Liver (tissue), 9 donors: ENCODE measurements around the gene SASH1. TPM values are rescaled to one million over a fixed set of nuclear protein-coding genes. Genes with fewer than 3 reads are reported as not detected.

ENCODE experiments used
- DNase-seq: peaks from one replicate; pipeline ENCODE4 v3.0.0-alpha.2; 2017; ENCODE audit warnings: low spot score
- H3K27ac ChIP-seq, 2 donors: one replicate each; pipeline ENCODE4 v1.7.0; 2013; ENCODE audit warnings: inconsistent platforms in 2 of 2, low read length in 2 of 2, control low read depth in 1 of 2, low read depth in 1 of 2, mild to moderate bottlenecking in 1 of 2
- H3K27me3 ChIP-seq, 4 donors: one replicate each; pipeline versions ENCODE4 v1.6.1 to v1.7.0; 2013; ENCODE audit warnings: low read length in 3 of 4, inconsistent platforms in 1 of 4, mild to moderate bottlenecking in 1 of 4, moderate library complexity in 1 of 4; ENCODE audit not compliant: control insufficient read depth in 4 of 4, insufficient read depth in 4 of 4
- H3K36me3 ChIP-seq, 4 donors: one replicate each; pipeline versions ENCODE4 v1.6.1 to v1.7.0; 2013; ENCODE audit warnings: low read length in 3 of 4, mild to moderate bottlenecking in 3 of 4, low read depth in 1 of 4, moderate library complexity in 1 of 4; ENCODE audit not compliant: control insufficient read depth in 4 of 4, insufficient read depth in 3 of 4
- H3K4me1 ChIP-seq, 4 donors: one replicate each; pipeline versions ENCODE4 v1.6.1 to v1.7.0; 2013; ENCODE audit warnings: low read length in 3 of 4, mild to moderate bottlenecking in 3 of 4, moderate library complexity in 1 of 4; ENCODE audit not compliant: control insufficient read depth in 4 of 4, insufficient read depth in 4 of 4
- H3K4me3 ChIP-seq, 3 donors: one replicate each; pipeline versions ENCODE4 v1.6.1 to v1.7.0; 2013; ENCODE audit warnings: low read length in 3 of 3, control low read depth in 1 of 3, low read depth in 1 of 3, mild to moderate bottlenecking in 1 of 3
- H3K9ac ChIP-seq, 2 donors: one replicate each; pipeline ENCODE4 v1.7.0; 2013; ENCODE audit warnings: low read length in 2 of 2, mild to moderate bottlenecking in 2 of 2, moderate library complexity in 2 of 2, control low read depth in 1 of 2, low read depth in 1 of 2
- H3K9me3 ChIP-seq, 4 donors: one replicate each; pipeline versions ENCODE4 v1.6.1 to v1.7.0; 2013; ENCODE audit warnings: low read length in 3 of 4; ENCODE audit not compliant: control insufficient read depth in 4 of 4
- EGR1 ChIP-seq, 2 donors: IDR thresholded peaks; 2 replicates each; pipeline ENCODE4 v1.6.1; 2016 to 2018; ENCODE audit warnings: antibody characterized with exemption in 2 of 2, low read depth in 2 of 2
- FOXA2 ChIP-seq: IDR thresholded peaks from 2 replicates; pipeline ENCODE4 v1.6.1; 2016; ENCODE audit warnings: antibody characterized with exemption
- GABPA ChIP-seq, 2 donors: IDR thresholded peaks in 1 of 2; conservative IDR thresholded peaks in 1 of 2; 2 replicates each; pipeline ENCODE4 v1.6.1; 2016; ENCODE audit warnings: antibody characterized with exemption in 2 of 2, mild to moderate bottlenecking in 1 of 2, moderate library complexity in 1 of 2
- HNF4A ChIP-seq, 2 donors: conservative IDR thresholded peaks; 2 replicates each; pipeline ENCODE4 v1.6.1; 2016; ENCODE audit warnings: antibody characterized with exemption in 2 of 2, mild to moderate bottlenecking in 2 of 2
- HNF4G ChIP-seq: IDR thresholded peaks from 2 replicates; pipeline ENCODE4 v1.6.1; 2016; ENCODE audit warnings: antibody characterized with exemption
- JUND ChIP-seq, 2 donors: IDR thresholded peaks; 2 replicates each; pipeline ENCODE4 v1.6.1; 2016; ENCODE audit warnings: antibody characterized with exemption in 2 of 2
- RAD21 ChIP-seq, 2 donors: IDR thresholded peaks; 2 replicates each; pipeline ENCODE4 v1.6.1; 2016; ENCODE audit warnings: antibody characterized with exemption in 2 of 2, mild to moderate bottlenecking in 2 of 2
- RXRA ChIP-seq, 2 donors: IDR thresholded peaks; 2 replicates each; pipeline ENCODE4 v1.6.1; 2017 to 2018; ENCODE audit warnings: antibody characterized with exemption in 2 of 2, mild to moderate bottlenecking in 1 of 2
- SP1 ChIP-seq: IDR thresholded peaks from 2 replicates; pipeline ENCODE4 v1.6.1; 2018; ENCODE audit warnings: antibody characterized with exemption, mild to moderate bottlenecking
- TAF1 ChIP-seq: conservative IDR thresholded peaks from 2 replicates; pipeline ENCODE4 v1.6.1; 2016; ENCODE audit warnings: antibody characterized with exemption, mild to moderate bottlenecking
- YY1 ChIP-seq: IDR thresholded peaks from 2 replicates; pipeline ENCODE4 v1.6.1; 2016; ENCODE audit warnings: antibody characterized with exemption, mild to moderate bottlenecking
- WGBS: extraction: QIAGEN DNeasy Blood & Tissue Kit; methylation state at CpG from one replicate; pipeline ENCODE4 v1.1.7; 2013; 5-methylcytosine and 5-hydroxymethylcytosine counted together
- polyA plus RNA-seq, 2 donors: library from polyadenylated mRNA; stranded (reverse) in 1 of 2; unstranded in 1 of 2; fragments of 200-250 nt in 1 of 2; fragments of >200 nt in 1 of 2; fragmentation: Nextera tagmentation in 1 of 2; extraction: Ambion mirVana in 1 of 2; gene quantifications; one replicate each; pipeline versions ENCODE4 v1.2.1 to v1.2.3, GENCODE V29; 2013 to 2015
- total RNA-seq, 2 donors: library from RNA; depleted of rRNA; stranded (reverse); fragments of >200 nt; gene quantifications; one replicate each; pipeline ENCODE4 v1.2.3, GENCODE V29; 2014
- TF ChIP-seq, protein P1 (sequence below): IDR thresholded peaks from 2 replicates; pipeline ENCODE4 v1.6.1; 2016; ENCODE audit warnings: antibody characterized with exemption
- TF ChIP-seq, protein P2 (sequence below): IDR thresholded peaks from 2 replicates; pipeline ENCODE4 v1.6.1; 2016; ENCODE audit warnings: antibody characterized with exemption, mild to moderate bottlenecking
- TF ChIP-seq, protein P3 (sequence below): IDR thresholded peaks from 2 replicates; pipeline ENCODE4 v1.6.1; 2016; ENCODE audit warnings: antibody characterized with exemption
- TF ChIP-seq, protein P4 (sequence below): IDR thresholded peaks from 2 replicates; pipeline ENCODE4 v1.6.1; 2016; ENCODE audit warnings: antibody characterized with exemption
- TF ChIP-seq, protein P5 (sequence below): fragments of 150-350 bp; IDR thresholded peaks from 2 replicates; pipeline ENCODE4 v1.5.1; 2017; ENCODE audit warnings: improper control_type of control experiment, low read depth, low read length; ENCODE audit not compliant: missing input control
- donor health status: healthy.
- donor health status: healthy.
- donor health status: healthy.
- donor health status: healthy.
- donor health status: healthy.

The SASH1 gene
- total and polyA plus RNA-seq, 4 donors, result 3.5 to 16.4 (median 7.6) TPM

DNA sequence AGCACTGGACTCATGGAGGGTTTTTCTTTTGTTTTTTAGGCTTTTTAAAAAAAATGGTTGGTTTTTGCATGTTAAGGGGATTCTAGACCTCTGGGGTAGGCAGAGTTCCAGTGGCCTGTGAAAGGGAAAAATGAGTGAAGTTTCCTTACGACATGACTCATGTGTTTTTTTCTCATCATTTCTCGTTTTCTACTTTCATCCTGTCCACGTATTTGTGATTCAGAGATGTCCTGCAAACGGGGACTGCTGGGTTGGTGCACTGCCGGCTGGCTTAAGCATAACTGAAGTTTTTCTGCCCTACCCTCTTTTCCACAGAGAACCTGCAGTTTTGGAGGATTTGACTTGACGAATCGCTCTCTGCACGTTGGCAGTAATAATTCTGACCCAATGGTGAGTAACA is 182.3 kb downstream of the SASH1 start:
- 86% methylated on average over 8 of the region's 8 CpGs for WGBS
- TF ChIP-seq GABPA (IDR thresholded peaks at IDR 0.05 in 1 of 2, conservative IDR thresholded peaks at IDR 0.05 in 1 of 2), result no peak
- no peak for TF ChIP-seq YY1
- TF ChIP-seq RXRA (IDR thresholded peaks at IDR 0.05), result no peak
- no peak for TF ChIP-seq HNF4A (conservative IDR thresholded peaks at IDR 0.05)
- no peak for TF ChIP-seq FOXA2
- TF ChIP-seq JUND (IDR thresholded peaks at IDR 0.05), result no peak
- TF ChIP-seq RAD21 (IDR thresholded peaks at IDR 0.05), result no peak
- peaks cover 2 to 21% (median 13%) of the 10 kb centered on the region in 4 donors for H3K36me3 ChIP-seq
- H3K4me1 ChIP-seq, result no peaks in the 10 kb centered on the region
- DNase-seq, result no peak
- no peak overlapping the region for H3K9ac ChIP-seq
- no peaks in the 10 kb centered on the region for H3K27me3 ChIP-seq
- no peaks in the 10 kb centered on the region for H3K9me3 ChIP-seq
- H3K27ac ChIP-seq, result peak overlapping the region in 1 of 2 donors; percentile 6
- no peak overlapping the region for H3K4me3 ChIP-seq

DNA sequence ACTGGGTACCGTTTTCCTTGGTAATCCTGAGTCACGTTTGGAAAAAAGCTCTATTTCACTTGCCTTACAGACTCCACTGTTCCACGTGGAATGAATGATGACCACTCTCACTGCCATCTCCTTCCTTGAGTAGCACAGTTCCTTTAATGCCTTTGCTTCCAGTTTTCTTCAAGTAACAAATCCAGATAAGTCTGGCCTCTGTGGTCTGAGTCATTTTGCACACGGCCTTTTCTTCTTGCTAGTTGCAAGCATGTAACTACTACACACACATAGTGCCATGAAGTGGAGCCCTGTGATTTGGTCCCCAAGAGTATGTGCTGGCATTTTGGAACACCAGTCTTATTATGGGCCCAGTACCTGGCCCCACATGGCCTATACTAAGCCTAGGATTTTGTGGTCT is 182.8 kb downstream of the SASH1 start:
- Histone ChIP-seq H3K4me3 (no peak overlapping the region), H3K4me1 (no peaks in the 10 kb centered on the region), H3K36me3 (peaks cover 2 to 16% (median 10%) of the 10 kb centered on the region in 4 donors), H3K27me3 (no peaks in the 10 kb centered on the region), H3K9me3 (no peaks in the 10 kb centered on the region), H3K9ac (no peak overlapping the region), H3K27ac (peak overlapping the region in 1 of 2 donors; percentile 6)
- DNase-seq, result no peak
- TF ChIP-seq FOXA2 (no peak), EGR1 (IDR thresholded peaks at IDR 0.05; ENCODE audit: low read depth in 2 of 2) (no peak), RXRA (IDR thresholded peaks at IDR 0.05) (no peak), SP1 (no peak)
- TF ChIP-seq, protein P1, sequence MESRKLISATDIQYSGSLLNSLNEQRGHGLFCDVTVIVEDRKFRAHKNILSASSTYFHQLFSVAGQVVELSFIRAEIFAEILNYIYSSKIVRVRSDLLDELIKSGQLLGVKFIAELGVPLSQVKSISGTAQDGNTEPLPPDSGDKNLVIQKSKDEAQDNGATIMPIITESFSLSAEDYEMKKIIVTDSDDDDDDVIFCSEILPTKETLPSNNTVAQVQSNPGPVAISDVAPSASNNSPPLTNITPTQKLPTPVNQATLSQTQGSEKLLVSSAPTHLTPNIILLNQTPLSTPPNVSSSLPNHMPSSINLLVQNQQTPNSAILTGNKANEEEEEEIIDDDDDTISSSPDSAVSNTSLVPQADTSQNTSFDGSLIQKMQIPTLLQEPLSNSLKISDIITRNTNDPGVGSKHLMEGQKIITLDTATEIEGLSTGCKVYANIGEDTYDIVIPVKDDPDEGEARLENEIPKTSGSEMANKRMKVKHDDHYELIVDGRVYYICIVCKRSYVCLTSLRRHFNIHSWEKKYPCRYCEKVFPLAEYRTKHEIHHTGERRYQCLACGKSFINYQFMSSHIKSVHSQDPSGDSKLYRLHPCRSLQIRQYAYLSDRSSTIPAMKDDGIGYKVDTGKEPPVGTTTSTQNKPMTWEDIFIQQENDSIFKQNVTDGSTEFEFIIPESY, result no peak
- WGBS, result 84% methylated on average over 4 of the region's 4 CpGs

DNA sequence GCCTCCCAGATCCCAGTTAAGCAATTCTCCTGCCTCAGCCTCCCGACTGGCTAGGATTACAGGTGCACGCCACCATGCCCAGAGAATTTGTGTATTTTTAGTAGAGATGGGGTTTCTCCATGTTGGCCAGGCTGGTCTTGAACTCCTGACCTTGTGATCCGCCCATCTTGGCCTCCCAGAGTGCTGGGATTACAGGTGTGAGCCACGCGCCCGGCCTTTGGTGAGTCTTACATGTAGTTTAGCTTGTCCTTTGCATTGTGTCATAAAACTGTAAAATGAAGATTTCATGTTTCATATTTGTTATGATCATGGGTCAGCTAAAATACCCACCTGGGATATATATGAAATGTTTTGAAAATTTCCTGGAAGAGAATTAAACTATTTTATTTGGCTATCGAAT is 183.5 kb downstream of the SASH1 start:
- no peaks in the 10 kb centered on the region for H3K27me3 ChIP-seq
- TF ChIP-seq HNF4G (no peak), YY1 (no peak), SP1 (no peak), FOXA2 (no peak), TAF1 (no peak), JUND (IDR thresholded peaks at IDR 0.05) (no peak), HNF4A (conservative IDR thresholded peaks at IDR 0.05) (no peak), RXRA (IDR thresholded peaks at IDR 0.05) (no peak), GABPA (IDR thresholded peaks at IDR 0.05 in 1 of 2, conservative IDR thresholded peaks at IDR 0.05 in 1 of 2) (no peak)
- TF ChIP-seq, protein P2, sequence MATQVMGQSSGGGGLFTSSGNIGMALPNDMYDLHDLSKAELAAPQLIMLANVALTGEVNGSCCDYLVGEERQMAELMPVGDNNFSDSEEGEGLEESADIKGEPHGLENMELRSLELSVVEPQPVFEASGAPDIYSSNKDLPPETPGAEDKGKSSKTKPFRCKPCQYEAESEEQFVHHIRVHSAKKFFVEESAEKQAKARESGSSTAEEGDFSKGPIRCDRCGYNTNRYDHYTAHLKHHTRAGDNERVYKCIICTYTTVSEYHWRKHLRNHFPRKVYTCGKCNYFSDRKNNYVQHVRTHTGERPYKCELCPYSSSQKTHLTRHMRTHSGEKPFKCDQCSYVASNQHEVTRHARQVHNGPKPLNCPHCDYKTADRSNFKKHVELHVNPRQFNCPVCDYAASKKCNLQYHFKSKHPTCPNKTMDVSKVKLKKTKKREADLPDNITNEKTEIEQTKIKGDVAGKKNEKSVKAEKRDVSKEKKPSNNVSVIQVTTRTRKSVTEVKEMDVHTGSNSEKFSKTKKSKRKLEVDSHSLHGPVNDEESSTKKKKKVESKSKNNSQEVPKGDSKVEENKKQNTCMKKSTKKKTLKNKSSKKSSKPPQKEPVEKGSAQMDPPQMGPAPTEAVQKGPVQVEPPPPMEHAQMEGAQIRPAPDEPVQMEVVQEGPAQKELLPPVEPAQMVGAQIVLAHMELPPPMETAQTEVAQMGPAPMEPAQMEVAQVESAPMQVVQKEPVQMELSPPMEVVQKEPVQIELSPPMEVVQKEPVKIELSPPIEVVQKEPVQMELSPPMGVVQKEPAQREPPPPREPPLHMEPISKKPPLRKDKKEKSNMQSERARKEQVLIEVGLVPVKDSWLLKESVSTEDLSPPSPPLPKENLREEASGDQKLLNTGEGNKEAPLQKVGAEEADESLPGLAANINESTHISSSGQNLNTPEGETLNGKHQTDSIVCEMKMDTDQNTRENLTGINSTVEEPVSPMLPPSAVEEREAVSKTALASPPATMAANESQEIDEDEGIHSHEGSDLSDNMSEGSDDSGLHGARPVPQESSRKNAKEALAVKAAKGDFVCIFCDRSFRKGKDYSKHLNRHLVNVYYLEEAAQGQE, result no peak
- TF ChIP-seq, protein P3, sequence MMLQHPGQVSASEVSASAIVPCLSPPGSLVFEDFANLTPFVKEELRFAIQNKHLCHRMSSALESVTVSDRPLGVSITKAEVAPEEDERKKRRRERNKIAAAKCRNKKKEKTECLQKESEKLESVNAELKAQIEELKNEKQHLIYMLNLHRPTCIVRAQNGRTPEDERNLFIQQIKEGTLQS, result no peak
- TF ChIP-seq, protein P4, sequence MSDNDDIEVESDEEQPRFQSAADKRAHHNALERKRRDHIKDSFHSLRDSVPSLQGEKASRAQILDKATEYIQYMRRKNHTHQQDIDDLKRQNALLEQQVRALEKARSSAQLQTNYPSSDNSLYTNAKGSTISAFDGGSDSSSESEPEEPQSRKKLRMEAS, result no peak
- TF ChIP-seq, protein P5, sequence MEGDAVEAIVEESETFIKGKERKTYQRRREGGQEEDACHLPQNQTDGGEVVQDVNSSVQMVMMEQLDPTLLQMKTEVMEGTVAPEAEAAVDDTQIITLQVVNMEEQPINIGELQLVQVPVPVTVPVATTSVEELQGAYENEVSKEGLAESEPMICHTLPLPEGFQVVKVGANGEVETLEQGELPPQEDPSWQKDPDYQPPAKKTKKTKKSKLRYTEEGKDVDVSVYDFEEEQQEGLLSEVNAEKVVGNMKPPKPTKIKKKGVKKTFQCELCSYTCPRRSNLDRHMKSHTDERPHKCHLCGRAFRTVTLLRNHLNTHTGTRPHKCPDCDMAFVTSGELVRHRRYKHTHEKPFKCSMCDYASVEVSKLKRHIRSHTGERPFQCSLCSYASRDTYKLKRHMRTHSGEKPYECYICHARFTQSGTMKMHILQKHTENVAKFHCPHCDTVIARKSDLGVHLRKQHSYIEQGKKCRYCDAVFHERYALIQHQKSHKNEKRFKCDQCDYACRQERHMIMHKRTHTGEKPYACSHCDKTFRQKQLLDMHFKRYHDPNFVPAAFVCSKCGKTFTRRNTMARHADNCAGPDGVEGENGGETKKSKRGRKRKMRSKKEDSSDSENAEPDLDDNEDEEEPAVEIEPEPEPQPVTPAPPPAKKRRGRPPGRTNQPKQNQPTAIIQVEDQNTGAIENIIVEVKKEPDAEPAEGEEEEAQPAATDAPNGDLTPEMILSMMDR, result no peak
- no peak overlapping the region for H3K9ac ChIP-seq
- peaks cover 2 to 16% (median 7%) of the 10 kb centered on the region in 4 donors for H3K36me3 ChIP-seq
- no peak overlapping the region for H3K4me3 ChIP-seq
- 96% methylated on average over 7 of the region's 7 CpGs for WGBS
- no peak overlapping the region for H3K27ac ChIP-seq
- no peaks in the 10 kb centered on the region for H3K9me3 ChIP-seq
- H3K4me1 ChIP-seq, result no peaks in the 10 kb centered on the region
- DNase-seq, result no peak
